SK-N-SH treated with all-trans-retinoic acid at 6 μM for 48 hours (cell line): Measurements from ENCODE around the gene GPATCH3.

Source experiments
- ATAC-seq: fragments of 200-7000 bp; cut with Tn5 transposase; 3 replicates; pipeline ENCODE4 v1.9.1; 2020; ENCODE audit warnings: mild to moderate bottlenecking, moderate library complexity
- ARNTL ChIP-seq: fragments of 450-650 bp; formaldehyde crosslinking; IDR thresholded peaks from 2 replicates; pipeline ENCODE4 v1.5.0; 2020; ENCODE audit warnings: low read depth, mild to moderate bottlenecking, moderate library complexity, borderline replicate concordance
- BACH2 ChIP-seq: fragments of 250-450 bp; sonication (Bioruptor Pico); IDR thresholded peaks from 2 replicates; pipeline ENCODE4 v1.9.0; 2021; ENCODE audit warnings: mild to moderate bottlenecking, borderline replicate concordance
- CSDC2 ChIP-seq: fragments of 250-450 bp; sonication (Bioruptor Pico); IDR thresholded peaks from 2 replicates; pipeline ENCODE4 v1.5.0; 2020; ENCODE audit warnings: mild to moderate bottlenecking, moderate library complexity
- CSRNP3 ChIP-seq: fragments of 250-450 bp; sonication (Bioruptor Pico); IDR thresholded peaks from 2 replicates; pipeline ENCODE4 v1.5.1; 2021; ENCODE audit warnings: mild to moderate bottlenecking, moderate library complexity
- ESRRG ChIP-seq: fragments of 250-450 bp; sonication (Bioruptor Pico); IDR thresholded peaks from 2 replicates; pipeline ENCODE4 v1.6.1; 2021; ENCODE audit warnings: mild to moderate bottlenecking
- GLIS3 ChIP-seq: fragments of 250-450 bp; sonication (Bioruptor Pico); IDR thresholded peaks from 2 replicates; pipeline ENCODE4 v1.5.0; 2020; ENCODE audit warnings: mild to moderate bottlenecking, moderate library complexity
- ISL1 ChIP-seq: fragments of 250-450 bp; sonication (Bioruptor Pico); IDR thresholded peaks from 2 replicates; pipeline ENCODE4 v2.1.2; 2022; ENCODE audit warnings: mild to moderate bottlenecking, moderate library complexity
- OSR1 ChIP-seq: fragments of 250-450 bp; sonication (Bioruptor Pico); IDR thresholded peaks from 2 replicates; pipeline ENCODE4 v1.8.0; 2022; ENCODE audit warnings: moderate library complexity, mild to moderate bottlenecking, inconsistent platforms
- POU6F1 ChIP-seq: fragments of 250-450 bp; sonication (Bioruptor Pico); IDR thresholded peaks from 2 replicates; pipeline ENCODE4 v1.8.0; 2021; ENCODE audit warnings: low read depth, mild to moderate bottlenecking, moderate library complexity, borderline replicate concordance
- PPARA ChIP-seq: fragments of 250-450 bp; sonication (Bioruptor Pico); IDR thresholded peaks from 2 replicates; pipeline ENCODE4 v1.5.0; 2020; ENCODE audit warnings: mild to moderate bottlenecking, borderline replicate concordance
- RARB ChIP-seq: fragments of 250-450 bp; sonication (Bioruptor Pico); IDR thresholded peaks from 2 replicates; pipeline ENCODE4 v1.8.0; 2021; ENCODE audit warnings: mild to moderate bottlenecking, moderate library complexity
- SNAI2 ChIP-seq: fragments of 250-450 bp; sonication (Bioruptor Pico); IDR thresholded peaks from 2 replicates; pipeline ENCODE4 v1.5.0; 2020; ENCODE audit warnings: mild to moderate bottlenecking, moderate library complexity
- TCF4 ChIP-seq: fragments of 250-450 bp; sonication (Bioruptor Pico); IDR thresholded peaks from 2 replicates; pipeline ENCODE4 v1.8.0; 2021; ENCODE audit warnings: mild to moderate bottlenecking, moderate library complexity, borderline replicate concordance
- ZC3H10 ChIP-seq: fragments of 250-450 bp; sonication (Bioruptor Pico); IDR thresholded peaks from 2 replicates; pipeline ENCODE4 v1.5.1; 2021; ENCODE audit warnings: mild to moderate bottlenecking, moderate library complexity
- ZFP3 ChIP-seq: fragments of 250-450 bp; sonication (Bioruptor Pico); IDR thresholded peaks from 2 replicates; pipeline ENCODE4 v1.5.0; 2020; ENCODE audit warnings: mild to moderate bottlenecking, moderate library complexity
- ZNF565 ChIP-seq: fragments of 450-650 bp; formaldehyde crosslinking; conservative IDR thresholded peaks from 2 replicates; pipeline ENCODE4 v1.5.0; 2020; ENCODE audit warnings: low read depth, mild to moderate bottlenecking, moderate library complexity
- ZNF70 ChIP-seq: fragments of 450-650 bp; formaldehyde crosslinking; IDR thresholded peaks from 2 replicates; pipeline ENCODE4 v1.5.0; 2020; ENCODE audit warnings: mild to moderate bottlenecking, moderate library complexity
- ZNF8 ChIP-seq: fragments of 450-650 bp; formaldehyde crosslinking; IDR thresholded peaks from 2 replicates; pipeline ENCODE4 v1.5.0; 2020; ENCODE audit warnings: mild to moderate bottlenecking, moderate library complexity
- TF ChIP-seq, protein P1 (sequence below): fragments of 250-450 bp; sonication (Bioruptor Pico); IDR thresholded peaks from 2 replicates; pipeline ENCODE4 v1.5.0; 2020; ENCODE audit warnings: mild to moderate bottlenecking, moderate library complexity
- TF ChIP-seq, protein P2 (sequence below): fragments of 250-450 bp; sonication (Bioruptor Pico); IDR thresholded peaks from 2 replicates; pipeline ENCODE4 v1.8.0; 2020; ENCODE audit warnings: mild to moderate bottlenecking, moderate library complexity, borderline replicate concordance

Gene GPATCH3

GRCh38 chr1:26945138-26945537, 44.9 kb upstream of the GPATCH3 start:
- no peak for TF ChIP-seq PPARA (CRISPR knock-in tag)
- TF ChIP-seq POU6F1 (CRISPR knock-in tag), result no peak
- TF ChIP-seq ZNF70 (CRISPR knock-in tag), result no peak
- no peak for TF ChIP-seq OSR1 (CRISPR knock-in tag)
- TF ChIP-seq ZNF565 (CRISPR knock-in tag), result no peak
- TF ChIP-seq BACH2 (CRISPR knock-in tag), result no peak
- TF ChIP-seq GLIS3 (CRISPR knock-in tag), result no peak
- TF ChIP-seq, protein P1, sequence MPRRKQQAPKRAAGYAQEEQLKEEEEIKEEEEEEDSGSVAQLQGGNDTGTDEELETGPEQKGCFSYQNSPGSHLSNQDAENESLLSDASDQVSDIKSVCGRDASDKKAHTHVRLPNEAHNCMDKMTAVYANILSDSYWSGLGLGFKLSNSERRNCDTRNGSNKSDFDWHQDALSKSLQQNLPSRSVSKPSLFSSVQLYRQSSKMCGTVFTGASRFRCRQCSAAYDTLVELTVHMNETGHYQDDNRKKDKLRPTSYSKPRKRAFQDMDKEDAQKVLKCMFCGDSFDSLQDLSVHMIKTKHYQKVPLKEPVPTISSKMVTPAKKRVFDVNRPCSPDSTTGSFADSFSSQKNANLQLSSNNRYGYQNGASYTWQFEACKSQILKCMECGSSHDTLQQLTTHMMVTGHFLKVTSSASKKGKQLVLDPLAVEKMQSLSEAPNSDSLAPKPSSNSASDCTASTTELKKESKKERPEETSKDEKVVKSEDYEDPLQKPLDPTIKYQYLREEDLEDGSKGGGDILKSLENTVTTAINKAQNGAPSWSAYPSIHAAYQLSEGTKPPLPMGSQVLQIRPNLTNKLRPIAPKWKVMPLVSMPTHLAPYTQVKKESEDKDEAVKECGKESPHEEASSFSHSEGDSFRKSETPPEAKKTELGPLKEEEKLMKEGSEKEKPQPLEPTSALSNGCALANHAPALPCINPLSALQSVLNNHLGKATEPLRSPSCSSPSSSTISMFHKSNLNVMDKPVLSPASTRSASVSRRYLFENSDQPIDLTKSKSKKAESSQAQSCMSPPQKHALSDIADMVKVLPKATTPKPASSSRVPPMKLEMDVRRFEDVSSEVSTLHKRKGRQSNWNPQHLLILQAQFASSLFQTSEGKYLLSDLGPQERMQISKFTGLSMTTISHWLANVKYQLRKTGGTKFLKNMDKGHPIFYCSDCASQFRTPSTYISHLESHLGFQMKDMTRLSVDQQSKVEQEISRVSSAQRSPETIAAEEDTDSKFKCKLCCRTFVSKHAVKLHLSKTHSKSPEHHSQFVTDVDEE, result no peak
- TF ChIP-seq, protein P2, sequence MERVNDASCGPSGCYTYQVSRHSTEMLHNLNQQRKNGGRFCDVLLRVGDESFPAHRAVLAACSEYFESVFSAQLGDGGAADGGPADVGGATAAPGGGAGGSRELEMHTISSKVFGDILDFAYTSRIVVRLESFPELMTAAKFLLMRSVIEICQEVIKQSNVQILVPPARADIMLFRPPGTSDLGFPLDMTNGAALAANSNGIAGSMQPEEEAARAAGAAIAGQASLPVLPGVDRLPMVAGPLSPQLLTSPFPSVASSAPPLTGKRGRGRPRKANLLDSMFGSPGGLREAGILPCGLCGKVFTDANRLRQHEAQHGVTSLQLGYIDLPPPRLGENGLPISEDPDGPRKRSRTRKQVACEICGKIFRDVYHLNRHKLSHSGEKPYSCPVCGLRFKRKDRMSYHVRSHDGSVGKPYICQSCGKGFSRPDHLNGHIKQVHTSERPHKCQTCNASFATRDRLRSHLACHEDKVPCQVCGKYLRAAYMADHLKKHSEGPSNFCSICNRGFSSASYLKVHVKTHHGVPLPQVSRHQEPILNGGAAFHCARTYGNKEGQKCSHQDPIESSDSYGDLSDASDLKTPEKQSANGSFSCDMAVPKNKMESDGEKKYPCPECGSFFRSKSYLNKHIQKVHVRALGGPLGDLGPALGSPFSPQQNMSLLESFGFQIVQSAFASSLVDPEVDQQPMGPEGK, result no peak
- no peak for TF ChIP-seq SNAI2 (CRISPR knock-in tag)
- no peak for TF ChIP-seq RARB (CRISPR knock-in tag)
- TF ChIP-seq TCF4 (CRISPR knock-in tag), result no peak
- no peak for TF ChIP-seq CSDC2
- no peak for TF ChIP-seq ZC3H10 (CRISPR knock-in tag)
- TF ChIP-seq ARNTL (CRISPR knock-in tag), result no peak
- TF ChIP-seq ZFP3 (CRISPR knock-in tag), result no peak
- no peak for ATAC-seq

GRCh38 chr1:26942656-26943055, 42.4 kb upstream of the GPATCH3 start:
- ATAC-seq, result no peak
- TF ChIP-seq ZNF70 (CRISPR knock-in tag) (no peak), OSR1 (CRISPR knock-in tag) (no peak), ISL1 (no peak), ZNF8 (CRISPR knock-in tag) (no peak), CSRNP3 (no peak), ZNF565 (CRISPR knock-in tag) (no peak), POU6F1 (CRISPR knock-in tag) (no peak), SNAI2 (CRISPR knock-in tag) (no peak), ARNTL (CRISPR knock-in tag) (no peak), ZC3H10 (CRISPR knock-in tag) (no peak), BACH2 (CRISPR knock-in tag) (no peak), PPARA (CRISPR knock-in tag) (no peak), ZFP3 (CRISPR knock-in tag) (no peak), ESRRG (CRISPR knock-in tag) (no peak)
- TF ChIP-seq, protein P2, result no peak
- TF ChIP-seq, protein P1, result no peak
